H1 (cell line): ENCODE data around the gene KCTD12. TPM values are rescaled to one million over a fixed set of nuclear protein-coding genes. Genes with fewer than 3 reads are reported as not detected.

Source experiments
- CTCF ChIA-PET: fragments of 300-600 bp; sonication (Branson Sonifier 250); formaldehyde crosslinking; loops from one replicate; lab custom pipeline; 2021; ENCODE audit not compliant: partially characterized antibody; lab: Charles Lee
- POLR2A ChIA-PET: fragments of 300-600 bp; sonication (Branson Sonifier 250); formaldehyde crosslinking; loops from one replicate; lab custom pipeline; 2021; ENCODE audit warnings: inconsistent platforms; ENCODE audit not compliant: partially characterized antibody; lab: Charles Lee
- DNase-seq, 2 experiments: peaks; one replicate each; pipeline versions ENCODE4 v3.0.0 to v3.0.0-alpha.2; 2010 to 2022; ENCODE audit warnings: low spot score in 2 of 2, low read depth in 1 of 2, mixed read lengths in 1 of 2
- FAIRE-seq: peaks from 2 replicates; lab custom pipeline; 2011; peaks lifted over from hg19 to GRCh38; lab: Jason Lieb, UNC
- H2AFZ ChIP-seq: 2 replicates; pipeline ENCODE4 v1.8.1; 2012; ENCODE audit warnings: low read length, inconsistent platforms
- H2AK5ac ChIP-seq: 2 replicates; pipeline ENCODE4 v1.6.1; 2013; ENCODE audit warnings: low read depth, low read length
- H2BK120ac ChIP-seq: replicated peaks from 2 replicates; pipeline ENCODE3; 2013; ENCODE audit warnings: low read depth, low read length, inconsistent platforms
- H2BK12ac ChIP-seq: 2 replicates; pipeline ENCODE4 v1.6.1; 2013; ENCODE audit warnings: low read depth, low read length
- H2BK15ac ChIP-seq: 2 replicates; pipeline ENCODE4 v1.6.1; 2013; ENCODE audit warnings: low read length
- H2BK20ac ChIP-seq: 2 replicates; pipeline ENCODE4 v1.6.1; 2013; ENCODE audit warnings: low read length
- H2BK5ac ChIP-seq: 2 replicates; pipeline ENCODE4 v1.6.1; 2013; ENCODE audit warnings: low read depth, low read length
- H3K14ac ChIP-seq: 2 replicates; pipeline ENCODE4 v1.6.1; 2013; ENCODE audit warnings: inconsistent platforms; ENCODE audit not compliant: insufficient read length
- H3K18ac ChIP-seq: 2 replicates; pipeline ENCODE4 v1.6.1; 2013; ENCODE audit warnings: low read length; ENCODE audit errors: extremely low read depth
- H3K23ac ChIP-seq: 2 replicates; pipeline ENCODE4 v1.6.1; 2013; ENCODE audit warnings: inconsistent platforms; ENCODE audit not compliant: insufficient read length
- H3K23me2 ChIP-seq: 2 replicates; pipeline ENCODE4 v1.6.1; 2013; ENCODE audit warnings: low read depth, low read length
- H3K27ac ChIP-seq: 2 replicates; pipeline ENCODE4 v1.6.1; 2011; ENCODE audit warnings: low read depth, low read length, inconsistent platforms
- H3K27me3 ChIP-seq, 4 experiments: replicated peaks in 1 of 4; 1 replicate in 1 of 4; 2 replicates in 3 of 4; pipeline versions ENCODE4 v1.6.1 to v1.8.1; 2011 to 2013; ENCODE audit warnings: low read length in 3 of 4, mild to moderate bottlenecking in 3 of 4, inconsistent platforms in 2 of 4, mixed read lengths in 2 of 4, moderate library complexity in 1 of 4; ENCODE audit not compliant: control insufficient read depth in 3 of 4, insufficient read depth in 3 of 4; ENCODE audit errors: extremely low read depth in 1 of 4
- H3K36me3 ChIP-seq, 4 experiments: 2 replicates each; pipeline versions ENCODE4 v1.6.1 to v1.8.1; 2011 to 2013; ENCODE audit warnings: mild to moderate bottlenecking in 4 of 4, low read length in 3 of 4, moderate library complexity in 2 of 4, control low read depth in 1 of 4, inconsistent platforms in 1 of 4; ENCODE audit not compliant: insufficient read depth in 4 of 4, control insufficient read depth in 2 of 4
- H3K4ac ChIP-seq: replicated peaks from 2 replicates; pipeline ENCODE3; 2013; ENCODE audit warnings: low read length, low read depth, mixed read lengths, inconsistent platforms; ENCODE audit not compliant: insufficient read length
- H3K4me1 ChIP-seq, 4 experiments: replicated peaks in 1 of 4; 1 replicate in 1 of 4; 2 replicates in 3 of 4; pipeline versions ENCODE4 v1.6.1 to v1.8.1; 2011 to 2013; ENCODE audit warnings: low read length in 3 of 4, inconsistent platforms in 2 of 4, mixed read lengths in 1 of 4; ENCODE audit not compliant: insufficient read depth in 4 of 4, control insufficient read depth in 3 of 4
- H3K4me2 ChIP-seq, 2 experiments: 2 replicates each; pipeline versions ENCODE4 v1.6.1 to v1.8.1; 2011 to 2013; ENCODE audit warnings: low read depth in 2 of 2, low read length in 2 of 2, control low read depth in 1 of 2, inconsistent platforms in 1 of 2, mild to moderate bottlenecking in 1 of 2; ENCODE audit not compliant: insufficient read depth in 1 of 2
- H3K4me3 ChIP-seq, 4 experiments: fragments of 200-600, 300-600 bp in 1 of 4; sonication (generic), shearing (Covaris generic), sonication (Bioruptor Twin) in 1 of 4; 2 replicates each; pipeline versions ENCODE4 v1.5.1 to v1.8.1; 2011 to 2016; ENCODE audit warnings: low read length in 4 of 4, low read depth in 3 of 4, control low read depth in 2 of 4, inconsistent platforms in 2 of 4, mild to moderate bottlenecking in 2 of 4, mixed read lengths in 1 of 4, moderate library complexity in 1 of 4; ENCODE audit not compliant: insufficient read depth in 2 of 4; ENCODE audit errors: extremely low read depth in 1 of 4
- H3K56ac ChIP-seq: replicated peaks from 2 replicates; pipeline ENCODE3; 2013; ENCODE audit warnings: low read depth, mild to moderate bottlenecking, mixed read lengths, low read length, inconsistent platforms; ENCODE audit not compliant: insufficient read length
- H3K79me1 ChIP-seq: 2 replicates; pipeline ENCODE4 v1.6.1; 2013; ENCODE audit warnings: low read depth, low read length, control low read depth
- H3K79me2 ChIP-seq, 2 experiments: 2 replicates each; pipeline versions ENCODE4 v1.6.1 to v1.8.1; 2012 to 2013; ENCODE audit warnings: low read length in 2 of 2, mild to moderate bottlenecking in 2 of 2, inconsistent platforms in 1 of 2; ENCODE audit not compliant: insufficient read depth in 2 of 2, control insufficient read depth in 1 of 2
- H3K9ac ChIP-seq, 4 experiments: replicated peaks in 1 of 4; 1 replicate in 1 of 4; 2 replicates in 3 of 4; pipeline versions ENCODE4 v1.6.1 to v1.8.1; 2011 to 2013; ENCODE audit warnings: low read depth in 3 of 4, low read length in 3 of 4, control low read depth in 2 of 4, mild to moderate bottlenecking in 2 of 4, moderate library complexity in 2 of 4, inconsistent platforms in 1 of 4; ENCODE audit errors: extremely low read depth in 1 of 4
- H3K9me3 ChIP-seq, 2 experiments: 2 replicates each; pipeline versions ENCODE4 v1.6.1 to v1.8.1; 2012 to 2013; ENCODE audit warnings: mild to moderate bottlenecking in 2 of 2, moderate library complexity in 2 of 2, control low read depth in 1 of 2, inconsistent platforms in 1 of 2, low read depth in 1 of 2, low read length in 1 of 2, mixed read lengths in 1 of 2; ENCODE audit not compliant: insufficient read depth in 2 of 2
- H4K20me1 ChIP-seq, 2 experiments: replicated peaks in 1 of 2; 2 replicates each; pipeline versions ENCODE3 to v1.8.1; 2011 to 2013; ENCODE audit warnings: inconsistent platforms in 2 of 2, low read length in 2 of 2, mild to moderate bottlenecking in 1 of 2; ENCODE audit not compliant: insufficient read depth in 2 of 2, control insufficient read depth in 1 of 2
- H4K5ac ChIP-seq: 2 replicates; pipeline ENCODE4 v1.6.1; 2013; ENCODE audit warnings: low read length, low read depth, mixed read lengths, inconsistent platforms; ENCODE audit not compliant: insufficient read length
- H4K8ac ChIP-seq: 2 replicates; pipeline ENCODE4 v1.8.0; 2013; ENCODE audit warnings: mild to moderate bottlenecking, moderate library complexity, low read length, inconsistent platforms; ENCODE audit not compliant: insufficient read depth; ENCODE audit errors: extremely low read depth
- H4K91ac ChIP-seq: replicated peaks from 2 replicates; pipeline ENCODE3; 2013; ENCODE audit warnings: low read length, mixed read lengths, inconsistent platforms; ENCODE audit not compliant: insufficient read length
- ASH2L ChIP-seq: fragments of 200-600, 300-600 bp; sonication (generic); IDR thresholded peaks from one replicate; pipeline ENCODE4 v1.7.1; 2017; ENCODE audit warnings: low read length
- BRCA1 ChIP-seq: IDR thresholded peaks from 2 replicates; pipeline ENCODE4 v1.6.1; 2012; ENCODE audit warnings: low read depth, low read length, improper control_type of control experiment
- CBX5 ChIP-seq: fragments of 300-800, 300-1000 bp; sonication (generic); IDR thresholded peaks from 2 replicates; pipeline ENCODE4 v1.7.1; 2016; ENCODE audit warnings: antibody characterized with exemption, low read length, low read depth
- HDAC6 ChIP-seq: IDR thresholded peaks from one replicate; pipeline ENCODE4 v1.7.1; 2012; ENCODE audit warnings: low read depth, mild to moderate bottlenecking, inconsistent platforms, low read length, moderate library complexity
- KDM5A ChIP-seq: fragments of 200-600 bp; IDR thresholded peaks from 2 replicates; pipeline ENCODE4 v1.7.1; 2012; ENCODE audit warnings: mild to moderate bottlenecking, low read length, inconsistent platforms, mixed read lengths
- PHF8 ChIP-seq: fragments of 200-600 bp; sonication (generic); conservative IDR thresholded peaks from 2 replicates; pipeline ENCODE4 v1.7.1; 2012; ENCODE audit warnings: low read depth, mild to moderate bottlenecking, inconsistent platforms, low read length, moderate library complexity
- SP4 ChIP-seq: IDR thresholded peaks from 2 replicates; pipeline ENCODE4 v1.6.1; 2012; ENCODE audit warnings: low read length, inconsistent platforms
- WGBS, 2 experiments: shearing (Covaris generic) in 1 of 2; methylation state at CpG; one replicate each; pipeline versions ENCODE4 v1.1.6 to v1.1.7; 2013 to 2015; ENCODE audit warnings: low lambda C conversion rate in 2 of 2, mixed read lengths in 2 of 2, inconsistent platforms in 1 of 2, low coverage in 1 of 2, missing lambda C conversion rate in 1 of 2; ENCODE audit not compliant: insufficient replicate concordance in 2 of 2, insufficient coverage in 1 of 2, insufficient read length in 1 of 2; ENCODE audit errors: extremely low coverage in 1 of 2, missing lambda C conversion rate in 1 of 2; 5-methylcytosine and 5-hydroxymethylcytosine counted together
- polyA plus RNA-seq, 7 experiments: library from polyadenylated mRNA; depleted of rRNA in 3 of 7; stranded (reverse) in 5 of 7; unstranded in 2 of 7; fragments of >200 nt in 5 of 7; fragments of 200-250 nt in 2 of 7; gene quantifications; 1 replicate in 5 of 7; 2 replicates in 1 of 7; 4 replicates in 1 of 7; pipeline versions ENCODE4 v1.2.1 to v1.2.3, GENCODE V29; 2011 to 2013; ENCODE audit warnings: missing spikeins in 2 of 7, mixed read lengths in 2 of 7
- total RNA-seq: library from RNA; stranded (reverse); fragmentation: NEBNext Ultra II Directional; extraction: Animal tissue kit (Norgen Biotek cat#: 25700); gene quantifications from 2 replicates; pipeline ENCODE4 v1.2.1, GENCODE V29; 2021
- TF ChIP-seq, protein P1 (sequence below): IDR thresholded peaks from 2 replicates; pipeline ENCODE4 v1.6.1; 2011; ENCODE audit warnings: low read length, improper control_type of control experiment

KCTD12 gene
- total and polyA plus RNA-seq, 2 of the 8 experiments (the other 6 are each of a cell fraction or from before 2014, with no cell fraction given): 2.5 to 9.6 TPM

DNA sequence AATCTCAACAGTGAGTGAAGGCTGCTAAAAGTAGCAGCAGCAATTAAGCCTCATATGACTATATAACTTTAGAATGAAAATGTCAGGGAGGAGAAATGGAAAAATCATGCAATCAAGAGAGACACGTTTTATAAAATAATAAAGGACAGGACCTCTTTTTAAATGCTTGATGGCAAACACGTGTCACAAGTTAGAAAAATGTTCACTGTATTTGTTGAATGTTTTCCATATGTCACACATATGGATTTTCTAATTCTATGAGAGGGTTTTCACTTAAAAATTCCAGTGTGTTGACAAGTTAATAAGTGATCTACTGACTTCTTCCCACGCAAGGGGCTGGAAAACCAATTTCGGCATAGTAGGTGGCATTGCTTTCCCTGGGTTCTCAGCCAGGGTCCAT lies 27.7 kb upstream of the KCTD12 start:
- ChIA-PET CTCF (interaction anchor here (1.6 kb wide), 1 partner anchor 10 kb away, joined by 6 read pairs; no protein-coding TSS in a partner anchor), POLR2A (no interaction called here)

More for the DNA sequence above, 27.7 kb upstream of the KCTD12 start:
- H2BK120ac ChIP-seq: no peak overlapping the region
- no peak overlapping the region for H3K4me3 ChIP-seq
- TF ChIP-seq HDAC6: no peak
- TF ChIP-seq CBX5: no peak
- TF ChIP-seq, protein P1, sequence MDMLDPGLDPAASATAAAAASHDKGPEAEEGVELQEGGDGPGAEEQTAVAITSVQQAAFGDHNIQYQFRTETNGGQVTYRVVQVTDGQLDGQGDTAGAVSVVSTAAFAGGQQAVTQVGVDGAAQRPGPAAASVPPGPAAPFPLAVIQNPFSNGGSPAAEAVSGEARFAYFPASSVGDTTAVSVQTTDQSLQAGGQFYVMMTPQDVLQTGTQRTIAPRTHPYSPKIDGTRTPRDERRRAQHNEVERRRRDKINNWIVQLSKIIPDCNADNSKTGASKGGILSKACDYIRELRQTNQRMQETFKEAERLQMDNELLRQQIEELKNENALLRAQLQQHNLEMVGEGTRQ: no peak
- no peak for TF ChIP-seq ASH2L
- no peak for TF ChIP-seq KDM5A
- TF ChIP-seq PHF8: no peak
- no peak for TF ChIP-seq SP4
- no peak for TF ChIP-seq BRCA1
- no peak for FAIRE-seq
- H3K79me1 ChIP-seq: no peaks in the 10 kb centered on the region
- no peak overlapping the region for H2BK12ac ChIP-seq
- no peak overlapping the region for H4K8ac ChIP-seq
- H4K20me1 ChIP-seq: no peaks in the 10 kb centered on the region
- no peak overlapping the region for H3K23ac ChIP-seq
- no peak overlapping the region for H2AK5ac ChIP-seq
- no peak overlapping the region for H3K56ac ChIP-seq
- H3K14ac ChIP-seq: no peak overlapping the region
- no peaks in the 10 kb centered on the region for H3K9me3 ChIP-seq
- no peak overlapping the region for H2BK15ac ChIP-seq
- WGBS, 2 experiments: 90% methylated on average over 4 of the region's 4 CpGs; no CpG with 5 or more reads in 1 of the 2 experiments
- no peaks in the 10 kb centered on the region for H3K4me1 ChIP-seq
- H3K27me3 ChIP-seq: no peaks in the 10 kb centered on the region
- no peak overlapping the region for H3K4ac ChIP-seq
- H3K23me2 ChIP-seq: no peaks in the 10 kb centered on the region
- no peak for DNase-seq
- no peak overlapping the region for H3K9ac ChIP-seq
- H3K18ac ChIP-seq: no peak overlapping the region
- no peak overlapping the region for H4K5ac ChIP-seq
- H3K79me2 ChIP-seq: no peaks in the 10 kb centered on the region
- H3K36me3 ChIP-seq: no peaks in the 10 kb centered on the region
- H4K91ac ChIP-seq: no peak overlapping the region
- no peak overlapping the region for H2AFZ ChIP-seq
- H2BK20ac ChIP-seq: no peak overlapping the region
- no peak overlapping the region for H3K4me2 ChIP-seq
- H3K27ac ChIP-seq: no peak overlapping the region
- H2BK5ac ChIP-seq: no peak overlapping the region
